Right cardiac atrium (tissue), 5 donors: ENCODE data around the gene CFAP47. TPM values are rescaled to one million over a fixed set of nuclear protein-coding genes. Genes with fewer than 3 reads are reported as not detected.

Source experiments
- ATAC-seq, 2 donors: fragments of 200-7000 bp; cut with Tn5 transposase; one replicate each; pipeline versions ENCODE4 v1.8.0 to v1.9.1; 2020; ENCODE audit warnings: moderate library complexity in 2 of 2, mild to moderate bottlenecking in 1 of 2
- DNase-seq, 3 donors: peaks; one replicate each; pipeline ENCODE4 v3.0.0-alpha.2; 2020
- H3K27ac ChIP-seq: one replicate; pipeline ENCODE4 v1.5.1; 2013; ENCODE audit warnings: mild to moderate bottlenecking, low read length, control low read depth, moderate library complexity
- H3K27me3 ChIP-seq: one replicate; pipeline ENCODE4 v1.6.1; 2013; ENCODE audit not compliant: control insufficient read depth, insufficient read depth
- H3K4me1 ChIP-seq: one replicate; pipeline ENCODE4 v1.6.1; 2013; ENCODE audit warnings: low read length; ENCODE audit not compliant: control insufficient read depth, insufficient read depth
- H3K4me3 ChIP-seq: one replicate; pipeline ENCODE4 v1.5.1; 2013; ENCODE audit warnings: low read length, control low read depth
- H3K9me3 ChIP-seq: one replicate; pipeline ENCODE4 v1.6.1; 2013; ENCODE audit warnings: low read length; ENCODE audit not compliant: control insufficient read depth
- WGBS: extraction: QIAGEN DNeasy Blood & Tissue Kit; methylation state at CpG from one replicate; pipeline ENCODE4 v1.1.7; 2013; 5-methylcytosine and 5-hydroxymethylcytosine counted together
- intact Hi-C, 4 donors: fragments of 100-400 bp; cut with DNase I; formaldehyde crosslinking; loops; one replicate each; pipeline versions ENCODE4 v1.11.0 to v1.14.0; 2022 to 2023
- polyA plus RNA-seq: library from polyadenylated mRNA; stranded (reverse); fragments of 200-250 nt; gene quantifications from one replicate; pipeline ENCODE4 v1.2.3, GENCODE V29; 2013
- total RNA-seq, 4 donors: library from RNA; stranded (reverse); fragmentation: NEBNext Ultra II Directional; extraction: Animal tissue kit (Norgen Biotek cat#: 25700); gene quantifications; one replicate each; pipeline ENCODE4 v1.2.1, GENCODE V29; 2021
- donor health status: healthy with polysubstance abuse.
- donor health status: DM: no; HTN: yes; CAD: no.
- donor health status: DM: no; HTN: no; CAD: no.
- donor health status: DM: no; HTN: yes; CAD: no; lungs with severe emphysema.
- donor health status: DM: yes; HTN: yes; CAD: no.

CFAP47 gene
- total and polyA plus RNA-seq, 5 donors = not detected

DNA sequence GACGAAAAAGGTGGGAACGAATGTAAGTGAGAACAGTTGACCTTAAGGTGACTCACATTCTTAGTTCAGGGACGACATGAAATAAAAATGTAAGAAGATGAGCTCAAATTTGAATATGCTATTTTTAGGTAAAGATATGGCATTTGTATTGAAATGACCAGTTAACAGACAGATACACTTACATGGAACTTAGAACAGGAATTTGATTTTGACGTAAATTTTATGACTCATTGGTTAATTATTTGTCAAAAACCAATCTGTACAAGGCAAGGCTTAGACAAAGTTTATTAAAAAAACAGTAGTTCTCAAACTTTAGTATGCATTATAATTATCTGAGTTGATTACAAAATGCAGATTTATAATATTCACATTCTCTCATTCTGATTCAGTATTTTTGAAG, 469.4 kb downstream of the CFAP47 start:
- intact Hi-C loops = no loop called here
- Histone ChIP-seq H3K4me1 (no peaks in the 10 kb centered on the region), H3K9me3 (no peaks in the 10 kb centered on the region), H3K27ac (no peak overlapping the region), H3K27me3 (no peaks in the 10 kb centered on the region), H3K4me3 (no peak overlapping the region)
- ATAC-seq (no peak), DNase-seq (no peak)
- WGBS = 61% methylated on average over 4 of the region's 4 CpGs

DNA sequence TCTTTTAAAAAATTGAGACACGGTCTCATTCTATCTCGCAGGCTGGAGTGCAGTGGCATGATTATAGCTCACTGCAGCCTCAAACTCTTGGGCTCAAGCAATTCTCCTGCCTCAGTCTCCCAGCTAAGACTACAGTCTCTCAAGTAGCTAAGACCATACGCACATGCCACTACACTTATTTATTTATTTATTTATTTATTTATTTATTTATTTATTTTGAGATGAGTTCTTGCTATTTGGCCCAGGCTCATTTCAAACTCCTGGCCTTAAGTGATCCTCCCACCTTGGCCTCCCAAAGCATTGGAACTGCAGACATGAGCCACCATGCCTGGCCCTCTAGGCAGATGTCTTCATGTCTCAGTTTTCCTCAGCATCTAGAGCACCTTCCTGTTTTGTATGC, 482.2 kb downstream of the CFAP47 start:
- intact Hi-C loops = no loop called here

DNA sequence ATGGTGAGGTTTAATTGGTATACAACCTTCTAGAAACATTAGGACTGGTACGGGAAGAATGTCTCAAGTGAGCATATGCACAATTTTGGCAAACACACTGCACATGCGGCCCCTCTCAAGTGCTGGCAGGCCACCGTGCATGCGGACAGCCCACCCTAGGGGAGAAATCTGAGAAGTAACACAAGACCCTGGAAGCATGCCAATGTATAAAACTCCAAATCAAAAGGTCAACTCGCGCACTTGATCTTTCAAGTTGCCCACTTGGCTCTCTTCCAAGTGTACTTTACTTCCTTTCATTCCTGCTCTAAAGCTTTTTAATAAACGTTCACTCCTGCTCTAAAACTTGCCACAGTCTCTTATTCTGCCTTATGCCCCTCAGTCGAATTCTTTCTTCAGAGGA, 488.3 kb downstream of the CFAP47 start:
- ATAC-seq (no peak), DNase-seq (no peak)
- Histone ChIP-seq H3K27ac (no peak overlapping the region), H3K4me3 (no peak overlapping the region), H3K27me3 (no peaks in the 10 kb centered on the region), H3K9me3 (no peaks in the 10 kb centered on the region), H3K4me1 (no peaks in the 10 kb centered on the region)
- 56% methylated on average over 8 of the region's 8 CpGs for WGBS
- intact Hi-C loops = no loop called here

More for the DNA sequence above, 482.2 kb downstream of the CFAP47 start:
- Histone ChIP-seq H3K9me3 (no peaks in the 10 kb centered on the region), H3K4me3 (no peak overlapping the region), H3K4me1 (no peaks in the 10 kb centered on the region), H3K27me3 (no peaks in the 10 kb centered on the region), H3K27ac (no peak overlapping the region)
- ATAC-seq (no peak), DNase-seq (no peak)
- WGBS = 87% methylated on average over 3 of the region's 3 CpGs

DNA sequence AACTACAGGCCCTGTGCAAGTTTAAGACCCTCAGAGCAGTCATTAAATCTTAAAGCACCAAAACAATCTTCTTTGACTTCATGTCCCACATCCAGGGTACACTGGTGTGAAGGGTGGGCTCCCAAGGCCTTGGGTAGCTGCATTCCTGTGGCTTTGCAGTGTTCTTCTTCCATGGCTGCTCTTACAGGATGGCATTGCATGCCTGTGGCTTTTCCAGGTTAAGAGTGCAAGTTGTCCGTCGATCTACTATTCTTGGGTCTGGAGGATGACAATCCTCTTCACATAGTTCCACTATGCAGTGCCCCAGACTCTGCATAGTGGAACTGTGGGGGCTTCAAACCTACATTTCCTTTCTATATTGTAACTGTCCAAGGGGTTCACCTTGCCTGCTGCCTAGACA, 494.5 kb downstream of the CFAP47 start:
- Histone ChIP-seq H3K4me3 (no peak overlapping the region), H3K27ac (no peak overlapping the region), H3K9me3 (no peaks in the 10 kb centered on the region), H3K4me1 (no peaks in the 10 kb centered on the region), H3K27me3 (no peaks in the 10 kb centered on the region)
- no peak for ATAC-seq
- WGBS = 95% methylated on average over 2 of the region's 2 CpGs
- no peak for DNase-seq
- intact Hi-C loops = no loop called here

DNA sequence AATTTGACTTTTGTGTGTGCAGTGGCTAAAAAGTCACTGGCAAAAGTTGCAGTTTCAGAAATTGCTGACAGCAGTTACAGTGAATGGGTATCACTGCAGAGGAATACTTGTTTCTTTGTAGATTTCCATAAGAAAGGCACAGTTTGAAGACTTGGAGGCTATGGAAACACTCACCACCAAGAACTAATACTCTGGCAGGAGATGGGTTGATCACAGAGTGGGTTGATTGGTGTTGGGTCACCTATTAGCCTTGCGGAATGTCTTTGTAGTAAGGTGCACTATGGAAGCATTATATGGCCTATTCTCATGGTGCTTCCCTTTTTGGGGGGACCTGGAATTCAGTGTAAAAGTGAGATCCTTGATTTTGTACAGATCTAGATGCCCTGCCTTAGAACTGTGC, 502.8 kb downstream of the CFAP47 start:
- Histone ChIP-seq H3K4me1 (no peaks in the 10 kb centered on the region), H3K4me3 (no peak overlapping the region), H3K27me3 (no peaks in the 10 kb centered on the region), H3K27ac (no peak overlapping the region), H3K9me3 (no peaks in the 10 kb centered on the region)
- WGBS = 100% methylated on average over 1 of the region's 1 CpG
- intact Hi-C loops = no loop called here
- DNase-seq (no peak), ATAC-seq (no peak)

DNA sequence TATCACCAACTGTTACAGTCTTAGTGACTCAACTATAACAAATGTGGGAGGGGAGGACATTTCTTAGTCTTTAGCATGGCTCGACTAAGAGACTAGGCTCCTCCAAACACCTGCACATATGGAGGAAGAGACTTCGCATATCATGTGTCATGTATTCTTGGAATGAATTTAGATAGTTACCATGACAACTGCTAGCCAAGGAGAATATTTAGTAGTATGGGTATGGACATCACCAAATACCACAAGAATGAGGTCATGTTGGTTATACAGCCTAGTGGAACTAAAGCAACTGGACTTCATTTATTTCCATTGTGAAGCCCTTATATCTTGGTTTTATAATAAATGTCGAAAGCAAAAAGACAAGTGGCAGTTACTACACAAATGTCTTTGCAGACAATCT, 512.3 kb downstream of the CFAP47 start:
- ATAC-seq (no peak), DNase-seq (no peak)
- WGBS = 39% methylated on average over 3 of the region's 3 CpGs
- intact Hi-C loops = no loop called here
- Histone ChIP-seq H3K9me3 (no peaks in the 10 kb centered on the region), H3K27ac (no peak overlapping the region), H3K27me3 (no peaks in the 10 kb centered on the region), H3K4me1 (no peaks in the 10 kb centered on the region), H3K4me3 (no peak overlapping the region)

DNA sequence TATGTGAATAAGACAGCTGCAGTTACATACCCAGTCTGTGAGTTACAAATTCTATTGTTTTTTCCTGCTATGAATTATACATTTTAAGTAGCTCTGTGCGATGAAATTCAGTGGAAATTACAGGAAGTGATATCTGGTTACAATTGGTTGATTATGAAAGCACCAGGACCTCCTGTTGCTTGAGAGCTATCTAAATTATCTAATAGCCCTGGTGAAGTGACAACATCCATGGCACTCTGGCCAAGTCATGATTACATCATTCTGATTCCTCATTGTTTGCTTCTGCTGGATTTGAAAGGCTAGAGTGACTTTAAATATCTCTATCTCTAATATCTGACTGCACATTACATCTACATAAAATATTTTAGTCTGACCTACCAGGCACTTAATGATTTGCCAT, 515.0 kb downstream of the CFAP47 start:
- no peak for ATAC-seq
- Histone ChIP-seq H3K9me3 (no peaks in the 10 kb centered on the region), H3K4me3 (no peak overlapping the region), H3K27ac (no peak overlapping the region), H3K4me1 (no peaks in the 10 kb centered on the region), H3K27me3 (no peaks in the 10 kb centered on the region)
- WGBS = 73% methylated on average over 1 of the region's 1 CpG
- intact Hi-C loops = no loop called here
- no peak for DNase-seq

Other genes with a start within 250 kb of the CFAP47 start
- not detected for gene MAGEB16, start 121.4 kb upstream of the CFAP47 start, total RNA-seq
- gene MAGEB16, start 121.4 kb upstream of the CFAP47 start, polyA plus RNA-seq = not detected